GM18502 (cell line): ENCODE measurements around the gene PCBP2.
A peak's percentile ranks its signal among the peaks of the same experiment; 100 is the strongest.
"Not testable (repeated sequence)": the region's sequence is repeated elsewhere in the genome, so short reads cannot be mapped to it uniquely, and the experiment has no call there.

Experiments used
- ATAC-seq: cut with Tn5 transposase; IDR thresholded peaks from one replicate; pipeline ENCODE4 v1.9.1; 2021; ENCODE audit warnings: mild to moderate bottlenecking; ENCODE audit not compliant: unreplicated experiment, poor library complexity

PCBP2 gene

GRCh38 chr12:53451661-53452158 lies at the start of gene PCBP2:
Gene PCBP2, plus strand, starts transcription at chr12:53452102. Its CDS starts 2,699 bp downstream, at chr12:53454801.
- peak; percentile 96 for ATAC-seq

GRCh38 chr12:53402351-53402750 lies 49.6 kb upstream of the PCBP2 start:
- ATAC-seq = not testable (repeated sequence)

- no peak for ATAC-seq
These were observed 49.0 kb upstream of the PCBP2 start for GRCh38 chr12:53402871-53403270.

GRCh38 chr12:53410951-53411350 lies 41.0 kb upstream of the PCBP2 start:
- ATAC-seq = no peak

- ATAC-seq = no peak
These were observed 38.3 kb upstream of the PCBP2 start for GRCh38 chr12:53413485-53414204.

- ATAC-seq = no peak
These were observed 37.0 kb upstream of the PCBP2 start for GRCh38 chr12:53414756-53415417.

GRCh38 chr12:53415752-53416389 lies 36.0 kb upstream of the PCBP2 start:
- ATAC-seq = not testable (repeated sequence)

- not testable (repeated sequence) for ATAC-seq
These were observed 34.5 kb upstream of the PCBP2 start for GRCh38 chr12:53417291-53417816.

GRCh38 chr12:53418221-53418620 lies 33.7 kb upstream of the PCBP2 start:
- ATAC-seq = no peak

- no peak for ATAC-seq
These were observed 32.1 kb upstream of the PCBP2 start for GRCh38 chr12:53419756-53420155.

- not testable (repeated sequence) for ATAC-seq
These were observed 29.7 kb upstream of the PCBP2 start for GRCh38 chr12:53422247-53422646.

GRCh38 chr12:53423597-53423996 lies 28.3 kb upstream of the PCBP2 start, which contains the start of gene AMHR2:
Gene AMHR2, plus strand, starts transcription at chr12:53423855. Its CDS starts 80 bp downstream, at chr12:53423935.
- ATAC-seq = no peak

GRCh38 chr12:53424626-53425514 lies 27.0 kb upstream of the PCBP2 start:
- ATAC-seq = no peak

GRCh38 chr12:53425515-53426150 lies 26.3 kb upstream of the PCBP2 start:
- ATAC-seq = no peak

- no peak for ATAC-seq
These were observed 23.9 kb upstream of the PCBP2 start for GRCh38 chr12:53427905-53428594.

GRCh38 chr12:53428741-53429140 lies 23.2 kb upstream of the PCBP2 start:
- no peak for ATAC-seq

- no peak for ATAC-seq
These were observed 21.8 kb upstream of the PCBP2 start for GRCh38 chr12:53430116-53430515.

GRCh38 chr12:53431187-53431586 lies 20.7 kb upstream of the PCBP2 start:
- ATAC-seq = no peak

- not testable (repeated sequence) for ATAC-seq
These were observed 16.6 kb upstream of the PCBP2 start for GRCh38 chr12:53435326-53435725.
